H9 (cell line): Measurements from ENCODE around the gene PRCD. TPM values are rescaled to one million over a fixed set of nuclear protein-coding genes. Genes with fewer than 3 reads are reported as not detected.

ENCODE experiments used
- DNase-seq: peaks from one replicate; pipeline ENCODE4 v3.0.0-alpha.2; 2017
- H2AFZ ChIP-seq: one replicate; pipeline ENCODE4 v1.6.1; 2013; ENCODE audit warnings: mild to moderate bottlenecking, low read length, control low read depth, moderate library complexity
- H2AK5ac ChIP-seq: 2 replicates; pipeline ENCODE4 v1.6.1; 2013; ENCODE audit warnings: low read length, control low read depth, mixed read lengths; ENCODE audit not compliant: insufficient read length
- H2BK120ac ChIP-seq: one replicate; pipeline ENCODE4 v1.6.1; 2013; ENCODE audit warnings: low read depth, mild to moderate bottlenecking, low read length, control low read depth, inconsistent platforms; ENCODE audit not compliant: poor library complexity, severe bottlenecking
- H2BK12ac ChIP-seq: 2 replicates; pipeline ENCODE4 v1.6.1; 2013; ENCODE audit warnings: low read length, control low read depth, mixed read lengths, low read depth; ENCODE audit not compliant: insufficient read length
- H2BK15ac ChIP-seq: 2 replicates; pipeline ENCODE4 v1.6.1; 2013; ENCODE audit warnings: low read depth, low read length, control low read depth
- H2BK20ac ChIP-seq: one replicate; pipeline ENCODE4 v1.6.1; 2013; ENCODE audit warnings: low read depth, mild to moderate bottlenecking, low read length, control low read depth, inconsistent platforms; ENCODE audit not compliant: poor library complexity, severe bottlenecking
- H2BK5ac ChIP-seq: 2 replicates; pipeline ENCODE4 v1.6.1; 2013; ENCODE audit warnings: low read length, control low read depth, mixed read lengths; ENCODE audit not compliant: insufficient read length
- H3K14ac ChIP-seq: 2 replicates; pipeline ENCODE4 v1.6.1; 2013; ENCODE audit warnings: low read length, control low read depth; ENCODE audit not compliant: insufficient read depth
- H3K18ac ChIP-seq: 2 replicates; pipeline ENCODE4 v1.6.1; 2013; ENCODE audit warnings: low read depth, mild to moderate bottlenecking, mixed read lengths, low read length, control low read depth; ENCODE audit not compliant: insufficient read length
- H3K23ac ChIP-seq: 2 replicates; pipeline ENCODE4 v1.6.1; 2013; ENCODE audit warnings: low read length, control low read depth, mixed read lengths, low read depth; ENCODE audit not compliant: insufficient read length
- H3K23me2 ChIP-seq: 2 replicates; pipeline ENCODE4 v1.6.1; 2013; ENCODE audit warnings: low read depth, mild to moderate bottlenecking, mixed read lengths, low read length, control low read depth; ENCODE audit not compliant: insufficient read length, poor library complexity, severe bottlenecking
- H3K27ac ChIP-seq: 2 replicates; pipeline ENCODE4 v1.5.1; 2013; ENCODE audit warnings: low read length, control low read depth, mixed read lengths, low read depth; ENCODE audit not compliant: insufficient read length
- H3K27me3 ChIP-seq: 2 replicates; pipeline ENCODE4 v1.6.1; 2013; ENCODE audit warnings: low read length, control low read depth, inconsistent platforms; ENCODE audit not compliant: insufficient read depth
- H3K4ac ChIP-seq: 2 replicates; pipeline ENCODE4 v1.6.1; 2013; ENCODE audit warnings: low read depth, mild to moderate bottlenecking, control low read depth, inconsistent platforms, low read length, moderate library complexity
- H3K4me1 ChIP-seq: 2 replicates; pipeline ENCODE4 v1.6.1; 2013; ENCODE audit warnings: low read length, control low read depth, inconsistent platforms; ENCODE audit not compliant: insufficient read depth
- H3K4me2 ChIP-seq: 2 replicates; pipeline ENCODE4 v1.6.1; 2013; ENCODE audit warnings: low read length, control low read depth, mixed read lengths; ENCODE audit not compliant: insufficient read length, insufficient read depth
- H3K56ac ChIP-seq: 2 replicates; pipeline ENCODE4 v1.6.1; 2013; ENCODE audit warnings: low read depth, mild to moderate bottlenecking, mixed read lengths, low read length, control low read depth; ENCODE audit not compliant: insufficient read length
- H3K79me1 ChIP-seq: 2 replicates; pipeline ENCODE4 v1.6.1; 2013; ENCODE audit warnings: low read depth, mild to moderate bottlenecking, moderate library complexity, low read length, control low read depth, inconsistent platforms; ENCODE audit not compliant: insufficient read depth, poor library complexity, severe bottlenecking
- H3K79me2 ChIP-seq: 2 replicates; pipeline ENCODE4 v1.6.1; 2013; ENCODE audit warnings: low read length, control low read depth, inconsistent platforms; ENCODE audit not compliant: insufficient read depth
- H3K9ac ChIP-seq: 2 replicates; pipeline ENCODE4 v1.6.1; 2013; ENCODE audit warnings: low read length, control low read depth, mixed read lengths; ENCODE audit not compliant: insufficient read length; ENCODE audit errors: extremely low read depth
- H3K9me3 ChIP-seq: one replicate; pipeline ENCODE4 v1.6.1; 2013; ENCODE audit warnings: low read depth, low read length, inconsistent platforms; ENCODE audit not compliant: control insufficient read depth
- H3T11ph ChIP-seq: one replicate; pipeline ENCODE4 v1.6.1; 2013; ENCODE audit warnings: mild to moderate bottlenecking, low read length, control low read depth, inconsistent platforms
- H4K20me1 ChIP-seq: one replicate; pipeline ENCODE4 v1.6.1; 2013; ENCODE audit not compliant: control insufficient read depth, insufficient read length, insufficient read depth
- H4K5ac ChIP-seq: 2 replicates; pipeline ENCODE4 v1.6.1; 2013; ENCODE audit warnings: low read depth, mild to moderate bottlenecking, mixed read lengths, low read length, control low read depth; ENCODE audit not compliant: insufficient read length
- H4K8ac ChIP-seq: replicated peaks from 2 replicates; pipeline ENCODE4 v1.6.1; 2013; ENCODE audit warnings: low read length, control low read depth, mixed read lengths, low read depth; ENCODE audit not compliant: insufficient read length
- H4K91ac ChIP-seq: 2 replicates; pipeline ENCODE4 v1.6.1; 2013; ENCODE audit warnings: low read depth, mild to moderate bottlenecking, moderate library complexity, mixed read lengths, low read length, control low read depth; ENCODE audit not compliant: insufficient read length
- H3K27ac Mint-ChIP-seq, 3 experiments: 2 replicates in 2 of 3; 3 replicates in 1 of 3; pipeline ENCODE4 v1.8.0; 2020 to 2021; ENCODE audit warnings: mixed read lengths in 3 of 3, mild to moderate bottlenecking in 1 of 3, moderate library complexity in 1 of 3
- H3K27me3 Mint-ChIP-seq: 2 replicates; pipeline ENCODE4 v1.8.0; 2021; ENCODE audit warnings: low read depth, mild to moderate bottlenecking, moderate library complexity, mixed read lengths
- H3K36me3 Mint-ChIP-seq, 3 experiments: 2 replicates in 2 of 3; 3 replicates in 1 of 3; pipeline ENCODE4 v1.8.0; 2020 to 2021; ENCODE audit warnings: low read depth in 3 of 3, mixed read lengths in 3 of 3; ENCODE audit not compliant: insufficient read depth in 1 of 3
- H3K4me1 Mint-ChIP-seq, 2 experiments: 2 replicates each; pipeline ENCODE4 v1.8.0; 2020; ENCODE audit warnings: mixed read lengths in 2 of 2
- H3K4me3 Mint-ChIP-seq, 2 experiments: 2 replicates in 1 of 2; 3 replicates in 1 of 2; pipeline ENCODE4 v1.8.0; 2020 to 2021; ENCODE audit warnings: mild to moderate bottlenecking in 2 of 2, mixed read lengths in 2 of 2, moderate library complexity in 1 of 2
- H3K9me3 Mint-ChIP-seq, 2 experiments: 2 replicates in 1 of 2; 3 replicates in 1 of 2; pipeline ENCODE4 v1.8.0; 2020; ENCODE audit warnings: mild to moderate bottlenecking in 2 of 2, mixed read lengths in 2 of 2, moderate library complexity in 1 of 2
- WGBS: extraction: QIAGEN DNeasy Blood & Tissue Kit; methylation state at CpG from one replicate; pipeline ENCODE4 v1.1.7; 2013; ENCODE audit warnings: missing lambda C conversion rate, low lambda C conversion rate, mixed read lengths; ENCODE audit not compliant: insufficient read length; ENCODE audit errors: extremely low coverage; 5-methylcytosine and 5-hydroxymethylcytosine counted together
- total RNA-seq: library from RNA; stranded (reverse); gene quantifications from 2 replicates; pipeline ENCODE4 v1.2.1, GENCODE V29; 2021
- TF ChIP-seq, protein P1 (sequence below): fragments of 200-600 bp; sonication (generic); conservative IDR thresholded peaks from 3 replicates; pipeline ENCODE4 v1.8.0; 2021; ENCODE audit warnings: antibody characterized with exemption, mild to moderate bottlenecking

PRCD gene
- total RNA-seq, 1 experiment from 2014 or later, result 0.46 TPM

DNA sequence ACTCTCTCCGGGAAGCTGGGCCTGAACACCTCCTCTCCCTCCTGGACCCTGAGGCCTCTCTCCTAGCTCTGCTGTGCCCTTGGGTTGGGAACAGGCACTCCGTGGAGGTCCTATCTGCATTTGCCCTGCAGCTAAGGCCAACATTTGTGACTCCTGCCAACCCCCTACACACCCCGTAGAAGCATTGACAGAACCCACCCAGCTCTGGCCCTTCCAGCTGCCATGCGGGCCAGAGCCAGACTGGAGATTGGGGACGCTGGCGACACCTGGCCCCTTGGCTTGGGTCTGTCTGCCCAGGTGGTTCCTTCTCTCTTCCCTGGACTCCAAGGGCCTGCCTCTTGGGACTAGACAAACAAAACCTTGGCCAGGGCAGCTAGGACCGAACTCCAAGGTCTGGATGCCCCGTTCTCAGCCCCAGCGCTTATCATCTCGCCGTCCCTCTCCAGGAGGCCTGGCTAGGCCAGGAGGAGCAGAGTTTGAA lies 38.0 kb upstream of the PRCD start:
- Histone ChIP-seq H3K9ac (no peak overlapping the region), H3T11ph (no peak overlapping the region), H2AFZ (peak overlapping the region; percentile 16), H3K56ac (no peak overlapping the region), H3K23me2 (peaks cover 9% of the 10 kb centered on the region), H3K9me3 (no peaks in the 10 kb centered on the region), H4K91ac (no peak overlapping the region), H4K8ac (no peak overlapping the region), H3K79me2 (no peaks in the 10 kb centered on the region), H2BK20ac (no peak overlapping the region), H4K5ac (no peak overlapping the region), H2BK5ac (no peak overlapping the region), H2AK5ac (no peak overlapping the region), H3K18ac (peak overlapping the region; percentile 70), H3K79me1 (no peaks in the 10 kb centered on the region), H3K27me3 (no peaks in the 10 kb centered on the region), H2BK12ac (peak overlapping the region; percentile 10), H3K4me1 (peaks cover 3% of the 10 kb centered on the region; the same call in 1 of the 2 replicates), H2BK15ac (peak overlapping the region; percentile 73; the same call in 1 of the 2 replicates), H4K20me1 (no peaks in the 10 kb centered on the region), H3K4me2 (peak overlapping the region; percentile 55), H3K23ac (no peak overlapping the region), H3K27ac (no peak overlapping the region), H3K4ac (no peak overlapping the region; the same call in 1 of the 2 replicates), H3K14ac (0 out of 2 replicates have a peak overlapping the region, but pooled peaks have one; percentile 56), H2BK120ac (no peak overlapping the region)
- TF ChIP-seq, protein P1, sequence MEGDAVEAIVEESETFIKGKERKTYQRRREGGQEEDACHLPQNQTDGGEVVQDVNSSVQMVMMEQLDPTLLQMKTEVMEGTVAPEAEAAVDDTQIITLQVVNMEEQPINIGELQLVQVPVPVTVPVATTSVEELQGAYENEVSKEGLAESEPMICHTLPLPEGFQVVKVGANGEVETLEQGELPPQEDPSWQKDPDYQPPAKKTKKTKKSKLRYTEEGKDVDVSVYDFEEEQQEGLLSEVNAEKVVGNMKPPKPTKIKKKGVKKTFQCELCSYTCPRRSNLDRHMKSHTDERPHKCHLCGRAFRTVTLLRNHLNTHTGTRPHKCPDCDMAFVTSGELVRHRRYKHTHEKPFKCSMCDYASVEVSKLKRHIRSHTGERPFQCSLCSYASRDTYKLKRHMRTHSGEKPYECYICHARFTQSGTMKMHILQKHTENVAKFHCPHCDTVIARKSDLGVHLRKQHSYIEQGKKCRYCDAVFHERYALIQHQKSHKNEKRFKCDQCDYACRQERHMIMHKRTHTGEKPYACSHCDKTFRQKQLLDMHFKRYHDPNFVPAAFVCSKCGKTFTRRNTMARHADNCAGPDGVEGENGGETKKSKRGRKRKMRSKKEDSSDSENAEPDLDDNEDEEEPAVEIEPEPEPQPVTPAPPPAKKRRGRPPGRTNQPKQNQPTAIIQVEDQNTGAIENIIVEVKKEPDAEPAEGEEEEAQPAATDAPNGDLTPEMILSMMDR, result no peak
- H3K9me3 Mint-ChIP-seq, result no peaks in the 10 kb centered on the region; a peak in 1 of 5 replicates
- peak overlapping the region; percentile 47 to 75 for H3K4me3 Mint-ChIP-seq
- peaks cover 50 to 63% of the 10 kb centered on the region in 2 experiments for H3K4me1 Mint-ChIP-seq
- H3K36me3 Mint-ChIP-seq, result no peaks in the 10 kb centered on the region; a peak in 2 of 7 replicates
- peak overlapping the region; percentile 1 to 82 (median 41); a peak in 5 of 7 replicates for H3K27ac Mint-ChIP-seq
- peaks cover 12% of the 10 kb centered on the region for H3K27me3 Mint-ChIP-seq
- no CpG with 5 or more reads among the region's 11 CpGs for WGBS
- DNase-seq, result no peak
